ENCODE measurements around the gene RASGRF1. TPM values are rescaled to one million over a fixed set of nuclear protein-coding genes. Genes with fewer than 3 reads are reported as not detected.

RASGRF1 gene
- total RNA-seq (2012; rRNA removed): not detected in 2 replicates

- Histone ChIP-seq H3K4me3 (ENCODE audit: low read length) (peak within 1 kb of the TSS; percentile 34), H3K9ac (ENCODE audit: low read depth, low read length) (no peak within 1 kb of the TSS), H3K4me2 (ENCODE audit: low read length) (peak within 1 kb of the TSS; percentile 56), H3K27me3 (ENCODE audit: control insufficient read depth, insufficient read depth, low read length) (peaks cover 90% of the 10 kb centered on the region), H3K36me3 (ENCODE audit: insufficient read depth, low read length) (no peaks in the 10 kb centered on the region), H3K4me1 (ENCODE audit: control insufficient read depth, insufficient read depth, low read length) (peaks cover 3% of the 10 kb centered on the region), H3K9me3 (replicated peaks; ENCODE audit: low read length) (no peaks in the 10 kb centered on the region)
Observed at GRCh38 chr15:79090487-79091203, at the start of gene RASGRF1. Gene RASGRF1, minus strand, starts transcription at chr15:79090780. Its CDS starts 282 bp downstream, at chr15:79090498.

- Histone ChIP-seq H3K4me2 (ENCODE audit: low read length) (no peak overlapping the region), H3K9ac (ENCODE audit: low read depth, low read length) (no peak overlapping the region), H3K36me3 (ENCODE audit: insufficient read depth, low read length) (no peaks in the 10 kb centered on the region), H3K4me3 (ENCODE audit: low read length) (no peak overlapping the region), H3K9me3 (replicated peaks; ENCODE audit: low read length) (no peaks in the 10 kb centered on the region), H3K27me3 (ENCODE audit: control insufficient read depth, insufficient read depth, low read length) (peaks cover 19% of the 10 kb centered on the region), H3K4me1 (ENCODE audit: control insufficient read depth, insufficient read depth, low read length) (no peaks in the 10 kb centered on the region)
Observed at GRCh38 chr15:79136434-79137046, 46.0 kb upstream of the RASGRF1 start.

GRCh38 chr15:79133309-79133708 lies 42.7 kb upstream of the RASGRF1 start:
- H3K4me2 ChIP-seq (ENCODE audit: low read length): no peak overlapping the region
- no peaks in the 10 kb centered on the region for H3K9me3 ChIP-seq (replicated peaks; ENCODE audit: low read length)
- H3K27me3 ChIP-seq (ENCODE audit: control insufficient read depth, insufficient read depth, low read length): peaks cover 19% of the 10 kb centered on the region
- no peaks in the 10 kb centered on the region for H3K36me3 ChIP-seq (ENCODE audit: insufficient read depth, low read length)
- H3K4me3 ChIP-seq (ENCODE audit: low read length): no peak overlapping the region
- no peak overlapping the region for H3K9ac ChIP-seq (ENCODE audit: low read depth, low read length)
- no peaks in the 10 kb centered on the region for H3K4me1 ChIP-seq (ENCODE audit: control insufficient read depth, insufficient read depth, low read length)

- H3K4me3 ChIP-seq (ENCODE audit: low read length): no peak overlapping the region
- H3K9me3 ChIP-seq (replicated peaks; ENCODE audit: low read length): no peaks in the 10 kb centered on the region
- no peaks in the 10 kb centered on the region for H3K36me3 ChIP-seq (ENCODE audit: insufficient read depth, low read length)
- H3K4me1 ChIP-seq (ENCODE audit: control insufficient read depth, insufficient read depth, low read length): no peaks in the 10 kb centered on the region
- no peak overlapping the region for H3K4me2 ChIP-seq (ENCODE audit: low read length)
- peaks cover 19% of the 10 kb centered on the region for H3K27me3 ChIP-seq (ENCODE audit: control insufficient read depth, insufficient read depth, low read length)
- H3K9ac ChIP-seq (ENCODE audit: low read depth, low read length): no peak overlapping the region
Observed at GRCh38 chr15:79132770-79133169, 42.2 kb upstream of the RASGRF1 start.

GRCh38 chr15:79132361-79132760 lies 41.8 kb upstream of the RASGRF1 start:
- H3K4me3 ChIP-seq (ENCODE audit: low read length): no peak overlapping the region
- no peak overlapping the region for H3K4me2 ChIP-seq (ENCODE audit: low read length)
- no peaks in the 10 kb centered on the region for H3K9me3 ChIP-seq (replicated peaks; ENCODE audit: low read length)
- no peaks in the 10 kb centered on the region for H3K4me1 ChIP-seq (ENCODE audit: control insufficient read depth, insufficient read depth, low read length)
- no peak overlapping the region for H3K9ac ChIP-seq (ENCODE audit: low read depth, low read length)
- peaks cover 19% of the 10 kb centered on the region for H3K27me3 ChIP-seq (ENCODE audit: control insufficient read depth, insufficient read depth, low read length)
- H3K36me3 ChIP-seq (ENCODE audit: insufficient read depth, low read length): no peaks in the 10 kb centered on the region

- Histone ChIP-seq H3K27me3 (ENCODE audit: control insufficient read depth, insufficient read depth, low read length) (peaks cover 19% of the 10 kb centered on the region), H3K9me3 (replicated peaks; ENCODE audit: low read length) (no peaks in the 10 kb centered on the region), H3K4me2 (ENCODE audit: low read length) (no peak overlapping the region), H3K4me3 (ENCODE audit: low read length) (no peak overlapping the region), H3K9ac (ENCODE audit: low read depth, low read length) (no peak overlapping the region), H3K4me1 (ENCODE audit: control insufficient read depth, insufficient read depth, low read length) (no peaks in the 10 kb centered on the region), H3K36me3 (ENCODE audit: insufficient read depth, low read length) (no peaks in the 10 kb centered on the region)
Observed at GRCh38 chr15:79130535-79131130, 40.1 kb upstream of the RASGRF1 start.

- Histone ChIP-seq H3K4me3 (ENCODE audit: low read length) (no peak overlapping the region), H3K27me3 (ENCODE audit: control insufficient read depth, insufficient read depth, low read length) (peaks cover 16% of the 10 kb centered on the region), H3K4me1 (ENCODE audit: control insufficient read depth, insufficient read depth, low read length) (no peaks in the 10 kb centered on the region), H3K9ac (ENCODE audit: low read depth, low read length) (no peak overlapping the region), H3K36me3 (ENCODE audit: insufficient read depth, low read length) (no peaks in the 10 kb centered on the region), H3K9me3 (replicated peaks; ENCODE audit: low read length) (no peaks in the 10 kb centered on the region), H3K4me2 (ENCODE audit: low read length) (no peak overlapping the region)
Observed at GRCh38 chr15:79129235-79129634, 38.7 kb upstream of the RASGRF1 start.

GRCh38 chr15:79128556-79128955 lies 38.0 kb upstream of the RASGRF1 start:
- Histone ChIP-seq H3K9me3 (replicated peaks; ENCODE audit: low read length) (no peaks in the 10 kb centered on the region), H3K27me3 (ENCODE audit: control insufficient read depth, insufficient read depth, low read length) (peaks cover 16% of the 10 kb centered on the region), H3K4me2 (ENCODE audit: low read length) (no peak overlapping the region), H3K4me3 (ENCODE audit: low read length) (no peak overlapping the region), H3K4me1 (ENCODE audit: control insufficient read depth, insufficient read depth, low read length) (no peaks in the 10 kb centered on the region), H3K36me3 (ENCODE audit: insufficient read depth, low read length) (no peaks in the 10 kb centered on the region), H3K9ac (ENCODE audit: low read depth, low read length) (no peak overlapping the region)

- no peaks in the 10 kb centered on the region for H3K9me3 ChIP-seq (replicated peaks; ENCODE audit: low read length)
- H3K4me3 ChIP-seq (ENCODE audit: low read length): no peak overlapping the region
- no peak overlapping the region for H3K4me2 ChIP-seq (ENCODE audit: low read length)
- no peaks in the 10 kb centered on the region for H3K4me1 ChIP-seq (ENCODE audit: control insufficient read depth, insufficient read depth, low read length)
- H3K27me3 ChIP-seq (ENCODE audit: control insufficient read depth, insufficient read depth, low read length): peaks cover 16% of the 10 kb centered on the region
- no peak overlapping the region for H3K9ac ChIP-seq (ENCODE audit: low read depth, low read length)
- no peaks in the 10 kb centered on the region for H3K36me3 ChIP-seq (ENCODE audit: insufficient read depth, low read length)
Observed at GRCh38 chr15:79124388-79124787, 33.8 kb upstream of the RASGRF1 start.

- Histone ChIP-seq H3K4me2 (ENCODE audit: low read length) (no peak overlapping the region), H3K9me3 (replicated peaks; ENCODE audit: low read length) (no peaks in the 10 kb centered on the region), H3K36me3 (ENCODE audit: insufficient read depth, low read length) (no peaks in the 10 kb centered on the region), H3K9ac (ENCODE audit: low read depth, low read length) (no peak overlapping the region), H3K4me3 (ENCODE audit: low read length) (no peak overlapping the region), H3K27me3 (ENCODE audit: control insufficient read depth, insufficient read depth, low read length) (peaks cover 16% of the 10 kb centered on the region), H3K4me1 (ENCODE audit: control insufficient read depth, insufficient read depth, low read length) (no peaks in the 10 kb centered on the region)
Observed at GRCh38 chr15:79122991-79123390, 32.4 kb upstream of the RASGRF1 start.

- no peak overlapping the region for H3K4me2 ChIP-seq (ENCODE audit: low read length)
- H3K36me3 ChIP-seq (ENCODE audit: insufficient read depth, low read length): no peaks in the 10 kb centered on the region
- no peaks in the 10 kb centered on the region for H3K9me3 ChIP-seq (replicated peaks; ENCODE audit: low read length)
Observed at GRCh38 chr15:79122391-79122790, 31.8 kb upstream of the RASGRF1 start.

More at GRCh38 chr15:79122391-79122790, 31.8 kb upstream of the RASGRF1 start:
- H3K27me3 ChIP-seq (ENCODE audit: control insufficient read depth, insufficient read depth, low read length): peaks cover 16% of the 10 kb centered on the region
- H3K4me1 ChIP-seq (ENCODE audit: control insufficient read depth, insufficient read depth, low read length): no peaks in the 10 kb centered on the region
- no peak overlapping the region for H3K4me3 ChIP-seq (ENCODE audit: low read length)
- H3K9ac ChIP-seq (ENCODE audit: low read depth, low read length): no peak overlapping the region
